ENCODE results near the gene GINS3. TPM values are rescaled to one million over a fixed set of nuclear protein-coding genes. Genes with fewer than 3 reads are reported as not detected.

GINS3 gene
- polyA plus RNA-seq, 3 donors = 12.2 to 13.9 (median 12.4) TPM

GRCh38 chr16:58421059-58421458, 28.8 kb downstream of the GINS3 start:
- no peak for DNase-seq

DNA sequence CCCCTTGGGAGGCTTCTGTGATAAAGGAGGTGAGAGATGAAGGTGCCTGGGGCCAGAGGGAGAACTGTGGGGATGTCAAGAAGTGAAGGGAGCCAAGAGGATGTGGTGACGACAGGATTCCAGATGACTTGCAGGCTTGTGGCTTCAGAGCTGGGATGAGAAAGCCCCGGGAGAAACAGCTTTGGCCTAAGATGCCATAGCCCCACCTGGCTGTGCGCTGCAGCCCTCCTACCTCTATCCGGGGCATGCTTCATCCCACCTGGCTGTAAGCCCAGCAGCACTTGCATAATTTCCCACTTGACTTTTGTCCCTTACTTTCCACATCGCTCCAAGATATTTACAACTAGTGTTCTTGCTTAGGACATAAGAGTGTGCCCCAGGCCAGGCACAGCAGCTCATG, 29.3 kb downstream of the GINS3 start:
- no peak for DNase-seq

GRCh38 chr16:58422809-58423208, 30.5 kb downstream of the GINS3 start:
- DNase-seq = no peak

GRCh38 chr16:58425245-58425644, 33.0 kb downstream of the GINS3 start:
- no peak for DNase-seq

GRCh38 chr16:58425756-58426494, 33.7 kb downstream of the GINS3 start:
- no peak for DNase-seq

- DNase-seq = no peak
Observed at GRCh38 chr16:58426966-58427365, 34.7 kb downstream of the GINS3 start.

- no peak for DNase-seq
Observed at GRCh38 chr16:58428621-58429542, 36.6 kb downstream of the GINS3 start.

DNA sequence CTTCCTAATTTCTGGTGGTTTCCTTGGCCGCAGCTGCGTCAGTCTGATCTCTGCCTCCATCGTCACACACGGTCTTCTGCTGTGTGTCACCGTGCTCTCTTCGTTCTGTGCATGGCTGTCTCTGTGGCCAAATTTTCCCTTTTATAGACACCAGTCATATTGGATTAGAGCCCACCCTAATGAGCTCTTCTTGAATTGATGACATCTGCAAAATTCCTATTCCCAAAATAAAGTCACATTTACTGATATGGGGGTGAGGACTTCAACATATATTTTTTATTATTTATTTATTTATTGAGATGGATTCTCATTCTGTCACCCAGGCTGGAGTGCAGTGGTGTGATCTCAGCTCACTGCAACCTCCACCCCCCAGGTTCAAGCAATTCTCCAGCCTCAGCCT, 38.4 kb downstream of the GINS3 start:
- DNase-seq = no peak

DNA sequence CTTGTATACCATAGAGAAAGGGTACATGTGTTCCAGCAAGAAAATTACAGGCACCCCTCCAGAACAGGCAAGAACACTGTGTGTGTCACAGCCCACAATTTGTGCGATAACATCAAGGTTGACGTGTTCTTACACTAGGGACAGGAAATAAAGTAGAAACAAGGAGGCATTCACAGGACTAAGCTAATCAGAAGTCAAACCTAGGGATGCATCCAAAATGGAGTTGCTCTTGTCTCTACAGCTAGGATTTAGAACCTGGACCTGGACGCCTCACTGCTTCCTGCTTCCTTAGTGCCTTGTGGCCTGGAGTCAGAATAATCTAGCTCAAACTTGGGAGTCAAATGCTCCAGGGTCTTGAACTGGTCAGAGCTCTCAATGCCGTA, 41.3 kb downstream of the GINS3 start:
- no peak for DNase-seq

DNA sequence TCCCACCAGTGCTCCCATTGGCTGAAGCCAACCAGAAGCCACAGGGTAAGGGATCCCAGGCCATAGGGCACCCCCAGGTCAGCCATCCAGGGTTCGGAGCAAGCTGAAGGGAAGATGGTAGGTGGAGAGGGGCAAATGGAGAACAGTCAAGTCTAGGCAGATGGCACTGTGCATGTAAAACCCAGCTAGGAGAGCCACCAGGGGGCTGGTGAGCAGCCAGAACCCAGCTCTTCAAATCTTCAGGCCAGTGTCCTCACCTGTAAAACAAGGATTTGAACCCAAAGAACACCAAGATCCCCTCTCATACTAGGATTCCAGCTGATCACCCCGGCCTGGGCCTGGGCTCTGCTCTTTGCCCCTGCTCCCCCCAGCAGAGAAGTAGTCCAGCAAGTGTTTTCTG, 43.5 kb downstream of the GINS3 start:
- no peak for DNase-seq

- DNase-seq = no peak
Observed at GRCh38 chr16:58440131-58440530, 47.9 kb downstream of the GINS3 start.

- DNase-seq = no peak
Observed at GRCh38 chr16:58442547-58442946, 50.3 kb downstream of the GINS3 start.

GRCh38 chr16:58443783-58444182, 51.5 kb downstream of the GINS3 start:
- no peak for DNase-seq

GRCh38 chr16:58444265-58444664, 52.0 kb downstream of the GINS3 start:
- DNase-seq = no peak

- DNase-seq = no peak
Observed at GRCh38 chr16:58448890-58449289, 56.6 kb downstream of the GINS3 start.

GRCh38 chr16:58449306-58449705, 57.0 kb downstream of the GINS3 start:
- no peak for DNase-seq

- no peak for DNase-seq
Observed at GRCh38 chr16:58449768-58450167, 57.5 kb downstream of the GINS3 start.

- DNase-seq = no peak
Observed at GRCh38 chr16:58450590-58450989, 58.3 kb downstream of the GINS3 start.

DNA sequence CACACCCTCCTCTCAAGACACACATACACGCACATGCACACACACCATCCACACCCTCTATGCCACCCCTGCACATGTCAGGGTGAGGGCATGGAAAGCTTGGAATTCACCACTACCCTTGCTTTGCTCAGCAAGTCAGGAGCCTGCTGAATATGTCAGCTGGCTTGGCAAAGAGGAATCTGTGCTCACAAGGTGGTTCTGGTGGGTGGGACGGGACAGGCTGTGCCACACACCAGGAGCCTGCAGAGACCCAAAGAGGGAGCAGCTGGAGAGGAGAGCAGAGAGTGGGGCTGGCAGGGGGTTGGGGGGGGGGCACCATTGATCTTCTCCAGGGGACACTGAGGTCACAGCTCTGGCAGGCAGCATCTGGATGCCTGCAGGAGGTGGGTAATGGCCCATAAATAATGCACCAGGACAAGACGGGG, 59.0 kb downstream of the GINS3 start:
- no peak for DNase-seq

DNA sequence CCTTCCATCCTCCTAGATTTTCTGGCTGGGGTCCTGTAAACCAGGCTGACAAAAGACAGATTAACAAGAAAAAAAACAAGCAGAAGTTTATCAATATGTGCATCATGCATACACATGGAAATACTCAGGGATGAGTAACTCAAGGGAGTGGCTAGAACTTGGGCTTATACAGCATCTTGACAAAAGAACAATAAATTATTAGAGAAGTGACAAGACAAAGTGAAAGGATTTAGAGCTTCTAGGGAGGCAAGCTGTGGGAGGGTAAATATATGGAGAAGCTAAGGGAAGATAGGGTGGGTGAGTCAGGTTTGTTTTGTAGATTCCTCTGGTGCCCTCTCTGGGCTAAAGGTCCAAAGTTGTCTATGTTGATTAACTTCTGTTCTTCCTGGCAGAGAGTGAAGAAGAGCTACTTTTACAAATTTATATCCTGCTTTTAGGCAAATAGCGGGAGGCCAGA, 59.7 kb downstream of the GINS3 start:
- DNase-seq = peak; percentile 46

GRCh38 chr16:58452640-58453039, 60.4 kb downstream of the GINS3 start:
- DNase-seq = no peak

GRCh38 chr16:58454178-58454577, 61.9 kb downstream of the GINS3 start:
- DNase-seq = no peak

GRCh38 chr16:58454856-58455255, 62.6 kb downstream of the GINS3 start:
- no peak for DNase-seq

Data from renal pelvis (tissue), 4 donors.